Keratinocyte (primary cell): ENCODE results near the gene B4GALT3. TPM values are rescaled to one million over a fixed set of nuclear protein-coding genes. Genes with fewer than 3 reads are reported as not detected.

ENCODE experiments used
- DNase-seq: peaks from one replicate; pipeline ENCODE4 v3.0.0-alpha.2; 2011; ENCODE audit warnings: low read depth, missing footprints, low spot score
- FAIRE-seq: peaks from 2 replicates; lab custom pipeline; 2011; peaks lifted over from hg19 to GRCh38; lab: Jason Lieb, UNC
- H2AFZ ChIP-seq: 2 replicates; pipeline ENCODE4 v1.6.0; 2012; ENCODE audit warnings: low read length, control low read depth, inconsistent platforms; ENCODE audit not compliant: control insufficient read depth
- H3K27ac ChIP-seq: 2 replicates; pipeline ENCODE4 v1.5.1; 2011; ENCODE audit warnings: low read length; ENCODE audit not compliant: control insufficient read depth, insufficient read depth
- H3K27me3 ChIP-seq: 3 replicates; pipeline ENCODE4 v1.6.0; 2011; ENCODE audit warnings: low read length; ENCODE audit not compliant: control insufficient read depth, insufficient read depth; ENCODE audit errors: extremely low read depth
- H3K36me3 ChIP-seq, 2 experiments: 2 replicates in 1 of 2; 3 replicates in 1 of 2; pipeline ENCODE4 v1.5.1; 2011; ENCODE audit warnings: low read length in 2 of 2, mild to moderate bottlenecking in 1 of 2; ENCODE audit not compliant: control insufficient read depth in 2 of 2, insufficient read depth in 2 of 2; ENCODE audit errors: extremely low read depth in 1 of 2
- H3K4me1 ChIP-seq: 3 replicates; pipeline ENCODE4 v1.5.1; 2011; ENCODE audit warnings: low read length; ENCODE audit not compliant: control insufficient read depth, insufficient read depth; ENCODE audit errors: extremely low read depth
- H3K4me2 ChIP-seq: 3 replicates; pipeline ENCODE4 v1.6.0; 2011; ENCODE audit warnings: low read depth, low read length; ENCODE audit not compliant: control insufficient read depth, insufficient read depth; ENCODE audit errors: extremely low read depth
- H3K4me3 ChIP-seq, 3 experiments: fragments of 200-600 bp in 1 of 3; sonication (generic) in 1 of 3; 2 replicates in 2 of 3; 3 replicates in 1 of 3; pipeline ENCODE4 v1.5.1; 2011 to 2016; ENCODE audit warnings: low read length in 3 of 3, mild to moderate bottlenecking in 3 of 3, control low read depth in 2 of 3, inconsistent platforms in 1 of 3, low read depth in 1 of 3, mixed read lengths in 1 of 3, mixed run types in 1 of 3, moderate library complexity in 1 of 3; ENCODE audit not compliant: control insufficient read depth in 2 of 3, insufficient read depth in 2 of 3; ENCODE audit errors: extremely low read depth in 1 of 3
- H3K79me2 ChIP-seq: 2 replicates; pipeline ENCODE4 v1.6.0; 2012; ENCODE audit warnings: low read length; ENCODE audit not compliant: control insufficient read depth, insufficient read depth
- H3K9ac ChIP-seq: 3 replicates; pipeline ENCODE4 v1.6.0; 2011; ENCODE audit warnings: low read length; ENCODE audit not compliant: control insufficient read depth, insufficient read depth; ENCODE audit errors: extremely low read depth
- H3K9me1 ChIP-seq: 3 replicates; pipeline ENCODE4 v1.6.0; 2011; ENCODE audit warnings: low read length; ENCODE audit not compliant: control insufficient read depth, insufficient read depth; ENCODE audit errors: extremely low read depth
- H3K9me3 ChIP-seq: 2 replicates; pipeline ENCODE4 v1.5.1; 2012; ENCODE audit warnings: low read depth, low read length; ENCODE audit not compliant: control insufficient read depth
- H4K20me1 ChIP-seq: 3 replicates; pipeline ENCODE4 v1.6.0; 2011; ENCODE audit warnings: low read length; ENCODE audit not compliant: control insufficient read depth, insufficient read depth; ENCODE audit errors: extremely low read depth
- EZH2 ChIP-seq: IDR thresholded peaks from one replicate; pipeline ENCODE4 v1.6.1; 2012; ENCODE audit warnings: inconsistent platforms, mild to moderate bottlenecking, low read length, moderate library complexity
- dilution Hi-C: fragments of 300-500 bp; cut with MboI; formaldehyde crosslinking; loops from one replicate; pipeline ENCODE4 v1.7.0; 2020; ENCODE audit warnings: low sequenced_read_pairs; ENCODE audit not compliant: extremely low pct_ligation_motif_present
- polyA plus RNA-seq, 5 experiments: library from polyadenylated mRNA; depleted of rRNA in 3 of 5; stranded (reverse) in 3 of 5; stranded (forward) in 1 of 5; unstranded in 1 of 5; fragments of >200 nt; gene quantifications; 1 replicate in 1 of 5; 2 replicates in 3 of 5; 3 replicates in 1 of 5; pipeline versions ENCODE4 v1.2.1 to v1.2.3, GENCODE V29; 2011 to 2012; ENCODE audit warnings: missing spikeins in 2 of 5, low read depth in 1 of 5, low replicate concordance in 1 of 5
- TF ChIP-seq, protein P1 (sequence below), 3 experiments: IDR thresholded peaks in 1 of 3; conservative IDR thresholded peaks in 1 of 3; optimal IDR thresholded peaks in 1 of 3; 2 replicates in 2 of 3; 3 replicates in 1 of 3; pipeline versions ENCODE3 to v1.5.1; 2011; ENCODE audit warnings: low read length in 3 of 3, mild to moderate bottlenecking in 3 of 3, moderate library complexity in 2 of 3, control low read depth in 1 of 3, inconsistent platforms in 1 of 3; ENCODE audit not compliant: insufficient read depth in 2 of 3; ENCODE audit errors: extremely low read depth in 1 of 3

Gene B4GALT3
- polyA plus RNA-seq, 1 donor (not counting 4 experiments of a cell fraction or from before 2014, with no cell fraction given): 19.1 TPM

DNA sequence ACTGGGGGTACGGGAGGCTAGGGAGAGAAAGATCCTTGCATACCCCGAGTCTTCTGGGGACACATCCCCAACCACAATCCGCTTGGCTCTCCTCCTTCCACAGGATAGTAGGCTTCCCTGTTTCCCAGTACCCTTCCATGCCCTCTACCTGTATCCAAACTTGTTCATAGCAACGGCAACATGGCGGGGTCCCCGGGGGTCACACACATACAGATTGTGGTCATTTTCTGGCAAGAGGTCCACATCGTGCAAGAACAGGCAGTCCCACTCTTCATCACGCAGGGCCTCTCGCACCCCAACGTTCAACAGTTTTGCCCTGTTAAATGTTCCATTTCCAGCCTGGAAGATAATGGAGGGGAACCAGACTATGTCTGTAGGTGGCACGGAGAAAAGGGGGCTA is 3.6 kb downstream of the B4GALT3 start:
- Histone ChIP-seq H3K9ac (no peak overlapping the region), H3K4me3 (no peak overlapping the region), H3K27me3 (no peaks in the 10 kb centered on the region), H3K79me2 (peaks cover 16% of the 10 kb centered on the region), H3K9me1 (no peaks in the 10 kb centered on the region), H3K36me3 (peaks cover 25 to 39% of the 10 kb centered on the region in 2 experiments), H2AFZ (no peak overlapping the region), H3K4me2 (no peak overlapping the region), H3K4me1 (peaks cover 13% of the 10 kb centered on the region), H3K9me3 (no peaks in the 10 kb centered on the region), H3K27ac (no peak overlapping the region), H4K20me1 (no peaks in the 10 kb centered on the region)
- no peak for TF ChIP-seq EZH2
- TF ChIP-seq, protein P1, sequence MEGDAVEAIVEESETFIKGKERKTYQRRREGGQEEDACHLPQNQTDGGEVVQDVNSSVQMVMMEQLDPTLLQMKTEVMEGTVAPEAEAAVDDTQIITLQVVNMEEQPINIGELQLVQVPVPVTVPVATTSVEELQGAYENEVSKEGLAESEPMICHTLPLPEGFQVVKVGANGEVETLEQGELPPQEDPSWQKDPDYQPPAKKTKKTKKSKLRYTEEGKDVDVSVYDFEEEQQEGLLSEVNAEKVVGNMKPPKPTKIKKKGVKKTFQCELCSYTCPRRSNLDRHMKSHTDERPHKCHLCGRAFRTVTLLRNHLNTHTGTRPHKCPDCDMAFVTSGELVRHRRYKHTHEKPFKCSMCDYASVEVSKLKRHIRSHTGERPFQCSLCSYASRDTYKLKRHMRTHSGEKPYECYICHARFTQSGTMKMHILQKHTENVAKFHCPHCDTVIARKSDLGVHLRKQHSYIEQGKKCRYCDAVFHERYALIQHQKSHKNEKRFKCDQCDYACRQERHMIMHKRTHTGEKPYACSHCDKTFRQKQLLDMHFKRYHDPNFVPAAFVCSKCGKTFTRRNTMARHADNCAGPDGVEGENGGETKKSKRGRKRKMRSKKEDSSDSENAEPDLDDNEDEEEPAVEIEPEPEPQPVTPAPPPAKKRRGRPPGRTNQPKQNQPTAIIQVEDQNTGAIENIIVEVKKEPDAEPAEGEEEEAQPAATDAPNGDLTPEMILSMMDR (optimal IDR thresholded peaks at IDR 0.05 in 1 of 3, IDR thresholded peaks at IDR 0.05 in 1 of 3, conservative IDR thresholded peaks at IDR 0.05 in 1 of 3; ENCODE audit: extremely low read depth in 1 of 3, insufficient read depth in 2 of 3, low read length in 3 of 3): no peak
- dilution Hi-C loops: no loop called here
- DNase-seq (no peak), FAIRE-seq (no peak)

DNA sequence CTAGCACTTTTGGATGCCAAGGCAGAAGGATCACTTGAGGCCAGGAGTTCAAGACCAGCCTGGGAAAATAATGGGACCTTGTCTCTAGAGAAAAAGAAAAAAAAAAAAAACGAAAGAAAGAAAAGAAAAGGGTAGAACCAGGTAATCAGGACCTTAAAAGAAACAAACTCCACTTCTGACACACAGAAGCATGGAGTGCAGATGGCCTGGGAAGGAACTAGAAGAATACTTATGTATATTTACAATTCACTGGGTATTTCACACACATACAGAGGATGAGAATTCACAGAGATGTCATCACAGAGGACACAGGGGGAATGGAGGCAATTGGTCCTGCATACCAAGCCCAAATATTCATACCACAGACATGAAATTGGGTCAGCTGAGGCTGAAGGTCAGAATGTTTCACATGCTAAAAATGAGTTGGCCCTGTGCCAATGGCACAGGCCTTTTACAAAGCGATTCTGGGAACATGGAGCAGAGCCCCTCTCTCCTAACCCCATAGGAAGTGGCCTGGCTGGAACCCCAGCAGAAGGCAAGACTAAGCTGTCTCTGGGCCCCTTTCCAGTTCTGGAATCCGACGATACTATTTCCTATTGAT is 4.4 kb downstream of the B4GALT3 start:
- H4K20me1 ChIP-seq: no peaks in the 10 kb centered on the region
- H3K4me3 ChIP-seq: no peak overlapping the region
- dilution Hi-C loops: no loop called here
- no peaks in the 10 kb centered on the region for H3K9me3 ChIP-seq
- H3K27me3 ChIP-seq: no peaks in the 10 kb centered on the region
- peaks cover 25 to 39% of the 10 kb centered on the region in 2 experiments for H3K36me3 ChIP-seq
- FAIRE-seq (no peak), DNase-seq (no peak)
- no peak overlapping the region for H3K27ac ChIP-seq
- H2AFZ ChIP-seq: no peak overlapping the region
- H3K9me1 ChIP-seq: no peaks in the 10 kb centered on the region
- H3K4me1 ChIP-seq: peaks cover 13% of the 10 kb centered on the region
- H3K79me2 ChIP-seq: peaks cover 16% of the 10 kb centered on the region
- TF ChIP-seq, protein P1 (optimal IDR thresholded peaks at IDR 0.05 in 1 of 3, IDR thresholded peaks at IDR 0.05 in 1 of 3, conservative IDR thresholded peaks at IDR 0.05 in 1 of 3; ENCODE audit: extremely low read depth in 1 of 3, insufficient read depth in 2 of 3, low read length in 3 of 3): no peak
- TF ChIP-seq EZH2: no peak
- H3K9ac ChIP-seq: no peak overlapping the region
- no peak overlapping the region for H3K4me2 ChIP-seq
